ENCODE results near the gene P2RY8.

- TF ChIP-seq CTCF (IDR thresholded peaks at IDR 0.05; ENCODE audit: low read length) (no peak), EZH2 (optimal IDR thresholded peaks at IDR 0.05; ENCODE audit: low read depth, low read length) (no peak), EZH2phosphoT487 (IDR thresholded peaks at IDR 0.05; ENCODE audit: low read length) (no peak)
These were observed 15.1 kb upstream of the P2RY8 start for GRCh38 chrX:1551959-1552546.

All from MM.1S (cell line).